Lower leg skin (tissue), 3 donors: Measurements from ENCODE around the gene NACC2.

ENCODE experiments used
- POLR2A ChIP-seq, 2 donors: fragments of 450-650 bp; IDR thresholded peaks; one replicate each; pipeline ENCODE4 v1.6.1; 2016 to 2017; ENCODE audit warnings: antibody characterized with exemption in 2 of 2, mild to moderate bottlenecking in 1 of 2, moderate library complexity in 1 of 2
- TF ChIP-seq, protein P1 (sequence below), 3 donors: fragments of 450-650 bp; IDR thresholded peaks; one replicate each; pipeline ENCODE4 v1.5.1; 2016; ENCODE audit warnings: antibody characterized with exemption in 3 of 3, mild to moderate bottlenecking in 3 of 3, moderate library complexity in 2 of 3

DNA sequence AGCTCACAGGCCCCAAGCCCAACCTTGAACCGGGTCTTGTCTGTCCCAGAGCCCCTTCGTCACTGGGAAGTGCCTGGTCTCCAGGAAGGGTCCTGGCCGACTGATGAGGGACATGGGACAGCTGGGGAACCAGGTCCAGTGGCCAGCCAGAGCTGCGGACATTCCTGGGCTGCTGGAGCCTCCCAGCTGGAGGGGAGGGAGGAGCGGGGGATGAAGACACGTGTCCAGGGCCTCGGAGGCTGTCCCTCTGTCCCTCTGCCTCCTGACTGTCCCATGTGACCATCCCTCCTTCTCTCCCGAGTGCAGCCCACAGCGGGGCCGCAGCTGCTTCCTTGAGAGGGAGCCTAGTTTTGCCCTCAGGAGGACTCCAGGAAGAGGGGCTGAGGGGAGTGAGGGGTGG is 92.2 kb downstream of the NACC2 start:
- TF ChIP-seq, protein P1, sequence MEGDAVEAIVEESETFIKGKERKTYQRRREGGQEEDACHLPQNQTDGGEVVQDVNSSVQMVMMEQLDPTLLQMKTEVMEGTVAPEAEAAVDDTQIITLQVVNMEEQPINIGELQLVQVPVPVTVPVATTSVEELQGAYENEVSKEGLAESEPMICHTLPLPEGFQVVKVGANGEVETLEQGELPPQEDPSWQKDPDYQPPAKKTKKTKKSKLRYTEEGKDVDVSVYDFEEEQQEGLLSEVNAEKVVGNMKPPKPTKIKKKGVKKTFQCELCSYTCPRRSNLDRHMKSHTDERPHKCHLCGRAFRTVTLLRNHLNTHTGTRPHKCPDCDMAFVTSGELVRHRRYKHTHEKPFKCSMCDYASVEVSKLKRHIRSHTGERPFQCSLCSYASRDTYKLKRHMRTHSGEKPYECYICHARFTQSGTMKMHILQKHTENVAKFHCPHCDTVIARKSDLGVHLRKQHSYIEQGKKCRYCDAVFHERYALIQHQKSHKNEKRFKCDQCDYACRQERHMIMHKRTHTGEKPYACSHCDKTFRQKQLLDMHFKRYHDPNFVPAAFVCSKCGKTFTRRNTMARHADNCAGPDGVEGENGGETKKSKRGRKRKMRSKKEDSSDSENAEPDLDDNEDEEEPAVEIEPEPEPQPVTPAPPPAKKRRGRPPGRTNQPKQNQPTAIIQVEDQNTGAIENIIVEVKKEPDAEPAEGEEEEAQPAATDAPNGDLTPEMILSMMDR (IDR thresholded peaks at IDR 0.05), result no peak
- no peak for TF ChIP-seq POLR2A (IDR thresholded peaks at IDR 0.05)
